Fibroblast of mammary gland (primary cell): ENCODE data around the gene ZFP1.

Source experiments
- DNase-seq: peaks from one replicate; pipeline ENCODE4 v3.0.0-alpha.2; 2010; ENCODE audit warnings: low read depth
- H3K4me3 ChIP-seq: 2 replicates; pipeline ENCODE4 v1.5.1; 2011; ENCODE audit warnings: low read depth, mild to moderate bottlenecking, low read length, moderate library complexity; ENCODE audit not compliant: control insufficient read depth
- CTCF ChIP-seq: conservative IDR thresholded peaks from 2 replicates; pipeline ENCODE4 v1.5.1; 2011; ENCODE audit warnings: low read depth, low read length, inconsistent platforms; ENCODE audit not compliant: control insufficient read depth, insufficient read depth

ZFP1 gene

GRCh38 chr16:75103994-75104393 is 44.3 kb upstream of the ZFP1 start:
- no peak for DNase-seq
- TF ChIP-seq CTCF, result no peak

GRCh38 chr16:75104836-75105235 is 43.5 kb upstream of the ZFP1 start:
- no peak for DNase-seq
- TF ChIP-seq CTCF, result no peak
- H3K4me3 ChIP-seq, result no peak overlapping the region

More at GRCh38 chr16:75103994-75104393, 44.3 kb upstream of the ZFP1 start:
- no peak overlapping the region for H3K4me3 ChIP-seq

GRCh38 chr16:75105306-75106061 is 42.8 kb upstream of the ZFP1 start:
- DNase-seq, result no peak
- no peak for TF ChIP-seq CTCF
- H3K4me3 ChIP-seq, result no peak overlapping the region

DNA sequence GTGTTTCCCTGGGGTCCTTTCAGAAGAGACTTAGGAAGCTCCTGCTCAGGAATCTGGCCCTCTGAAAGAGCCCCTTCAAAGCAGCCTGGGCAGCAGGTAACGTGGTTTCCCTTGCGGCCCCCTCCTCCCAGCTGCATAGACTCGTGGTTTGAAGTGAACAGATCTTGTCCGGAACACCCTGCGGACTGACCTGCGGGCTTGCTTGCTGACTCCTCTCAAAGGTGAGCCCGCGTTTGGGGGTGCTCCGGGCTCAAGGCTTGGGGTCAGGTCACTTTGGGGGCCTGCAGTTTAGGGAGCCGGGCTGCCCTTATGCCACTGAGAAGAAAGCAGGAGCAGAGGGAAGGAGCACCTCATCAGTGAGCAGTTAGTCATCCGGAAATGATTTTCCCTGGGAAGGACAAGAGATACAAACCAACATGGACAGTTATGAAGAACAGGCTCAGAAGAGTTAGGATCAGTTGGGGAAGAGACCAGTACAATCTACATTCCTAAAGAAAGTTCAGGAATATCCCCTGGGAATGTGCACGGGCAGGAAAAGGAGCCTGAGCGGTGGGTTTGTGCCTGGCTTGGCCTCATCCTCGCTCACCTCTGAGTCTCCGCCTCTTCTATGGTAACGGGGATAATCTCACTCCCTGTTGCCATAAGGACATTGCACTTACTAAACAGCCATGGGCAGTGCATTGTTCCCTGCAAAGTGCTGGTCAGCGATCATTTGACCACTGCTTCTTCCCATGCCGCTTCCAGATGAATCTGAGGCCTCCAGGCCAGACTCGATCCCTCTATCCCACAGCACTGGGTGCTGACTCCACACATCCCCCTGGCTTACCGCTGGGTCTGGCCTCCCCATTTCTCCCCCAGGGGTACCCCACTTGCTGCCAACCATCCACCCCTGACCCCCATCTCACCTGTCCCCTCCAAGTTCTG is 41.7 kb upstream of the ZFP1 start:
- no peak for DNase-seq
- no peak overlapping the region for H3K4me3 ChIP-seq
- TF ChIP-seq CTCF, result no peak

DNA sequence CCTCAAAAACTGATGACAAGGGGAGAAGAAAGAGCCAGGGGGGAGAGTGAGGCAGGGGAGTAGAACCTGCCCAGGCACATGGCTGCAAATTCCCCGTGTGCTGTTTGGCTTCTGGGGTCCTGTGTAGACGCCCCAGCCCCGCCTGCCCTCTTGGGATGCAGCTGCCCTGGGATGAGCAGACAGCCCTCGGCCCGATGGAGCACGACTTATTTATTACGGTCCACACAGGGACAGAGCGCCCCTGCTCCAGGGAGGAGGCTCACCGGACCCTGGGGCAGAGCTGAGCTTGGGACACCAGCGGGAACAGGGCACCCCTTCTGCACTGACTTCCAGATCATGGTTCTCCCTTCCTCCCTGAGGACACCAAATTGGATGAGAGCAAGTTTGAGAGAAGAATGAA is 40.8 kb upstream of the ZFP1 start:
- DNase-seq, result no peak
- no peak for TF ChIP-seq CTCF
- no peak overlapping the region for H3K4me3 ChIP-seq

DNA sequence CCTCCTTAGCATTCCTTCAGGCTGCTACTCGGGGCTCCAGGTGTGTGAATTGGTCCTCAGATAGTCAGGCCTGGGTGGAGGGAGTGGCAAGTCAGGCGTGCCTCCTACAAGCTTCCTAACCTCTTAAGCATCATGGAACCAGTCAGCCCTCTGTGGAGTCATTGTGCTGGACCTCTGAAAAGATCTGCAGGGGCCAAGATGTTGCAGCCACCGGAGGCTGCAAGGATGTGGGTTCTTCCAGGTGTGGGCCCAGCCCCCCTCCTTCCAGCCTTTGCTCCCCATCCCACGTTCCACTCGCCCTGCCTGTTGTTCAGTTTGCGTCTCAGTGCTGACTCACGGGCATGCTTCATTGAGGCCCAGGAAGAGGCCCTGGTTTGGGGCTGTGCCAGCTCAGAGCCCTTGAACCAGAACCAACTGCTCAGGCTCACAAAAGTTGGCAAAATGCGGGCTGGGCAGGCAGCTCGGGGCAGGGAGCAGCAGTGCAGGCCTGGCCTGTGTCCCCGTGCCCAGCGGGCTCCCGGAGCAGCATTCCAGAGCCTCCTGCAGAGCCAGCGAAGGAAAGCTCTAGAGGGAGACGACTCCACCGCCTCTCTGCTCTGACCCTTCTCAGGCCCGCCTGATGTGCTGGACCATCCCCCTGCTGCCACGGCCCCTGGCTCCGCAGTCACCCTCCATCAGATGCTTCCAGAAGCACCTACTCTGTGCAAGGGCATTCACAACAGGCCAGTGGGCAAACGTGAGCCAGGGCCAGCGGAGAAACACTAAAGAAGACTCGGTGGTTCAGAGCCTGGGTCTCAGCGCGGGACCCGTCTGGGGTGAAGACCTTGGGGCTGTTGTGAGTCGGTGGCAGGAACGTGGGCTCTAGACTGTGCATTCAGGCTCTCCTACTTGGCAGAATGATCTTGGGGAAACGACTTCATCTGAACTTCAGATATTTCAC is 39.3 kb upstream of the ZFP1 start:
- no peak for TF ChIP-seq CTCF
- no peak overlapping the region for H3K4me3 ChIP-seq
- DNase-seq, result peak; percentile 95
